HepG2 (cell line): ENCODE data around the gene MACROD2. TPM values are rescaled to one million over a fixed set of nuclear protein-coding genes. Genes with fewer than 3 reads are reported as not detected.

Experiments used
- AFF4 ChIP-seq: sonication (generic); formaldehyde crosslinking; IDR thresholded peaks from 2 replicates; pipeline ENCODE4 v1.4.0; 2020; ENCODE audit warnings: missing genetic modification reagents
- BHLHE40 ChIP-seq: IDR thresholded peaks from 2 replicates; pipeline ENCODE4 v1.6.1; 2011; ENCODE audit warnings: low read length, improper control_type of control experiment
- HNF4A ChIP-seq: sonication (generic); formaldehyde crosslinking; IDR thresholded peaks from 2 replicates; pipeline ENCODE4 v1.4.0; 2020; ENCODE audit warnings: missing genetic modification reagents
- JDP2 ChIP-seq: sonication (generic); formaldehyde crosslinking; IDR thresholded peaks from 2 replicates; pipeline ENCODE4 v1.8.1; 2022; ENCODE audit warnings: missing genetic modification reagents, borderline replicate concordance
- JUND ChIP-seq: sonication (generic); formaldehyde crosslinking; IDR thresholded peaks from 2 replicates; pipeline ENCODE4 v1.8.0; 2022; ENCODE audit warnings: mild to moderate bottlenecking, missing genetic modification reagents
- KDM6A ChIP-seq: IDR thresholded peaks from 2 replicates; pipeline ENCODE4 v1.6.1; 2016; ENCODE audit warnings: low read depth
- KMT2B ChIP-seq: IDR thresholded peaks from 2 replicates; pipeline ENCODE4 v1.6.1; 2016; ENCODE audit warnings: missing genetic modification reagents, missing compliant biosample characterization
- NFE2L1 ChIP-seq: sonication (generic); formaldehyde crosslinking; IDR thresholded peaks from 2 replicates; pipeline ENCODE4 v1.4.0; 2020; ENCODE audit warnings: missing genetic modification reagents, mild to moderate bottlenecking, borderline replicate concordance
- NR2C2 ChIP-seq: sonication (generic); formaldehyde crosslinking; IDR thresholded peaks from 2 replicates; pipeline ENCODE4 v1.4.0; 2020; ENCODE audit warnings: missing genetic modification reagents, mild to moderate bottlenecking, moderate library complexity, borderline replicate concordance
- SMAD1 ChIP-seq: sonication (generic); formaldehyde crosslinking; IDR thresholded peaks from 2 replicates; pipeline ENCODE4 v1.4.0; 2020; ENCODE audit warnings: missing genetic modification reagents, low read depth, mild to moderate bottlenecking, borderline replicate concordance
- TOPORS ChIP-seq: sonication (generic); formaldehyde crosslinking; IDR thresholded peaks from 2 replicates; pipeline ENCODE4 v1.8.0; 2023; ENCODE audit warnings: mild to moderate bottlenecking, missing genetic modification reagents
- ZFP91 ChIP-seq: sonication (generic); formaldehyde crosslinking; IDR thresholded peaks from 2 replicates; pipeline ENCODE4 v1.9.0; 2022; ENCODE audit warnings: missing genetic modification reagents, mild to moderate bottlenecking, borderline replicate concordance
- ZNF124 ChIP-seq: sonication (generic); formaldehyde crosslinking; IDR thresholded peaks from 2 replicates; pipeline ENCODE4 v1.4.0; 2020; ENCODE audit warnings: missing genetic modification reagents
- ZNF225 ChIP-seq: sonication (generic); formaldehyde crosslinking; IDR thresholded peaks from 2 replicates; pipeline ENCODE4 v1.4.0; 2020; ENCODE audit warnings: mild to moderate bottlenecking, missing genetic modification reagents
- ZNF260 ChIP-seq: sonication (generic); formaldehyde crosslinking; IDR thresholded peaks from 2 replicates; pipeline ENCODE4 v1.4.0; 2020; ENCODE audit warnings: missing genetic modification reagents, low read depth, mild to moderate bottlenecking, borderline replicate concordance
- ZNF333 ChIP-seq: sonication (generic); formaldehyde crosslinking; IDR thresholded peaks from 2 replicates; pipeline ENCODE4 v1.4.0; 2020; ENCODE audit warnings: mild to moderate bottlenecking, missing genetic modification reagents, borderline replicate concordance
- ZNF367 ChIP-seq: sonication (generic); formaldehyde crosslinking; IDR thresholded peaks from 2 replicates; pipeline ENCODE4 v1.4.0; 2020; ENCODE audit warnings: missing genetic modification reagents, borderline replicate concordance
- ZNF468 ChIP-seq: sonication (generic); formaldehyde crosslinking; IDR thresholded peaks from 2 replicates; pipeline ENCODE4 v1.8.0; 2022; ENCODE audit warnings: mild to moderate bottlenecking, moderate library complexity, missing genetic modification reagents
- ZNF552 ChIP-seq: sonication (generic); formaldehyde crosslinking; IDR thresholded peaks from 2 replicates; pipeline ENCODE4 v1.9.0; 2022; ENCODE audit warnings: missing genetic modification reagents, mild to moderate bottlenecking, borderline replicate concordance
- ZNF605 ChIP-seq: sonication (generic); formaldehyde crosslinking; IDR thresholded peaks from 2 replicates; pipeline ENCODE4 v1.8.0; 2022; ENCODE audit warnings: mild to moderate bottlenecking, missing genetic modification reagents
- ZNF761 ChIP-seq: sonication (generic); formaldehyde crosslinking; conservative IDR thresholded peaks from 2 replicates; pipeline ENCODE4 v1.4.0; 2020; ENCODE audit warnings: mild to moderate bottlenecking, missing genetic modification reagents
- ZSCAN12 ChIP-seq: sonication (generic); formaldehyde crosslinking; IDR thresholded peaks from 2 replicates; pipeline ENCODE4 v1.9.0; 2021; ENCODE audit warnings: mild to moderate bottlenecking, missing genetic modification reagents
- ZSCAN22 ChIP-seq: sonication (generic); formaldehyde crosslinking; IDR thresholded peaks from 2 replicates; pipeline ENCODE4 v1.4.0; 2020; ENCODE audit warnings: mild to moderate bottlenecking, missing genetic modification reagents
- polyA plus RNA-seq, 8 experiments: library from polyadenylated mRNA; depleted of rRNA in 3 of 8; stranded (reverse) in 7 of 8; unstranded in 1 of 8; fragments of >200 nt; fragmentation: Illumina TruSeq in 4 of 8; extraction: Trizol in 4 of 8; gene quantifications; 2 replicates each; pipeline versions ENCODE4 v1.2.1 to v1.2.3, GENCODE V29; 2011 to 2016; ENCODE audit warnings: low read depth in 4 of 8, missing spikeins in 1 of 8, mixed read lengths in 1 of 8; ENCODE audit not compliant: insufficient read depth in 1 of 8
- total RNA-seq, 5 experiments: library from RNA; depleted of rRNA; stranded (reverse); fragments of >200 nt; fragmentation: Illumina TruSeq; extraction: Trizol; gene quantifications; 2 replicates each; pipeline ENCODE4 v1.2.3, GENCODE V29; 2016; ENCODE audit warnings: low read depth in 1 of 5
- TF ChIP-seq, protein P1 (sequence below): sonication (generic); formaldehyde crosslinking; IDR thresholded peaks from 2 replicates; pipeline ENCODE4 v1.4.0; 2020; ENCODE audit warnings: mild to moderate bottlenecking, missing genetic modification reagents

The MACROD2 gene
- total and polyA plus RNA-seq, 2 of the 13 experiments (the other 11 are each of a cell fraction or from before 2014, with no cell fraction given), result 0.13 to 0.51 TPM

GRCh38 chr20:14337400-14338171 lies 342.3 kb downstream of the MACROD2 start, which contains the start of gene FLRT3 (continued):
- TF ChIP-seq ZSCAN12 (CRISPR knock-in tag), result no peak
- TF ChIP-seq HNF4A, result no peak
- no peak for TF ChIP-seq TOPORS
- TF ChIP-seq JUND (CRISPR knock-in tag), result peak; percentile 83; the same call in 1 of the 2 replicates
- TF ChIP-seq ZFP91, result peak; percentile 19; the same call in 1 of the 2 replicates
- TF ChIP-seq ZNF468 (CRISPR knock-in tag), result no peak
- no peak for TF ChIP-seq ZNF605
- TF ChIP-seq, protein P1, sequence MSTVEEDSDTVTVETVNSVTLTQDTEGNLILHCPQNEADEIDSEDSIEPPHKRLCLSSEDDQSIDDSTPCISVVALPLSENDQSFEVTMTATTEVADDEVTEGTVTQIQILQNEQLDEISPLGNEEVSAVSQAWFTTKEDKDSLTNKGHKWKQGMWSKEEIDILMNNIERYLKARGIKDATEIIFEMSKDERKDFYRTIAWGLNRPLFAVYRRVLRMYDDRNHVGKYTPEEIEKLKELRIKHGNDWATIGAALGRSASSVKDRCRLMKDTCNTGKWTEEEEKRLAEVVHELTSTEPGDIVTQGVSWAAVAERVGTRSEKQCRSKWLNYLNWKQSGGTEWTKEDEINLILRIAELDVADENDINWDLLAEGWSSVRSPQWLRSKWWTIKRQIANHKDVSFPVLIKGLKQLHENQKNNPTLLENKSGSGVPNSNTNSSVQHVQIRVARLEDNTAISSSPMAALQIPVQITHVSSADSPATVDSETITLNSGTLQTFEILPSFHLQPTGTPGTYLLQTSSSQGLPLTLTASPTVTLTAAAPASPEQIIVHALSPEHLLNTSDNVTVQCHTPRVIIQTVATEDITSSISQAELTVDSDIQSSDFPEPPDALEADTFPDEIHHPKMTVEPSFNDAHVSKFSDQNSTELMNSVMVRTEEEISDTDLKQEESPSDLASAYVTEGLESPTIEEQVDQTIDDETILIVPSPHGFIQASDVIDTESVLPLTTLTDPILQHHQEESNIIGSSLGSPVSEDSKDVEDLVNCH (CRISPR knock-in tag), result no peak
- TF ChIP-seq KDM6A (CRISPR knock-in tag), result no peak
- no peak for TF ChIP-seq ZSCAN22 (CRISPR knock-in tag)
- TF ChIP-seq ZNF124 (CRISPR knock-in tag), result no peak; the same call in 1 of the 2 replicates
- no peak for TF ChIP-seq ZNF761
- no peak for TF ChIP-seq JDP2
- TF ChIP-seq ZNF225 (CRISPR knock-in tag), result no peak
- no peak for TF ChIP-seq KMT2B (CRISPR knock-in tag)
- TF ChIP-seq NFE2L1, result no peak
- TF ChIP-seq NR2C2, result no peak
- TF ChIP-seq BHLHE40, result no peak
- TF ChIP-seq SMAD1 (CRISPR knock-in tag), result no peak
- no peak for TF ChIP-seq AFF4 (CRISPR knock-in tag)
- TF ChIP-seq ZNF552 (CRISPR knock-in tag), result no peak
- TF ChIP-seq ZNF333 (CRISPR knock-in tag), result no peak
- no peak for TF ChIP-seq ZNF367 (CRISPR knock-in tag)
- TF ChIP-seq ZNF260 (CRISPR knock-in tag), result no peak
